Measurements from ENCODE around the gene TSPAN16. TPM values are rescaled to one million over a fixed set of nuclear protein-coding genes. Genes with fewer than 3 reads are reported as not detected.
"Not testable (repeated sequence)": the region's sequence is repeated elsewhere in the genome, so short reads cannot be mapped to it uniquely, and the experiment has no call there.

Gene TSPAN16
- total RNA-seq, 2 donors from 2014 or later: 4.2 TPM; not detected in 1

DNA sequence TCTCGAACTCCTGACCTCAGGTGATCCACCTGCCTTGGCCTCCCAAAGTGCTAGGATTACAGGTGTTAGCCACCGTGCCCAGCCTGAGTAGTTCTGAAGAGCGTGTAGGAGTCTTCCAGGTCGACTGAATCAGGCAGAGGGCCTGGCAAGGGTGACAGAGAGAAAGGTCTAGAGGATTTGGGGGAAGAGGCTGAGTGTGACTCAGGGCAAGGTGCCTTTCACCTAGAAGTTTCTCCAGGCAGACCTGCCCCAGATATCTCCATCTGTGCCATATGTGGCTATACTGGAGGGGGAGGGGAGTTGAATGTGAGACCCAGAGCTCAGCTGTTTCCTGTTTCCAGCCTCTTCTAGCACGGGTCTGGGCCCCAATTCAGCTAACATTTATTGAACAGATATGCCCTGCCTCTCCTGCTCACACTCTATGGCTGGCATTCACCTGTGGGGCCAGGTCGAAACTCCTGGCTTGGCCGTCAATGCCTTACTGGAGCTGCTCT is 51.6 kb downstream of the TSPAN16 start:
- peaks cover 17% of the 10 kb centered on the region for H3K4me1 ChIP-seq (replicated peaks)
- DNase-seq (ENCODE audit: low spot score): no peak
- TF ChIP-seq, protein P1, sequence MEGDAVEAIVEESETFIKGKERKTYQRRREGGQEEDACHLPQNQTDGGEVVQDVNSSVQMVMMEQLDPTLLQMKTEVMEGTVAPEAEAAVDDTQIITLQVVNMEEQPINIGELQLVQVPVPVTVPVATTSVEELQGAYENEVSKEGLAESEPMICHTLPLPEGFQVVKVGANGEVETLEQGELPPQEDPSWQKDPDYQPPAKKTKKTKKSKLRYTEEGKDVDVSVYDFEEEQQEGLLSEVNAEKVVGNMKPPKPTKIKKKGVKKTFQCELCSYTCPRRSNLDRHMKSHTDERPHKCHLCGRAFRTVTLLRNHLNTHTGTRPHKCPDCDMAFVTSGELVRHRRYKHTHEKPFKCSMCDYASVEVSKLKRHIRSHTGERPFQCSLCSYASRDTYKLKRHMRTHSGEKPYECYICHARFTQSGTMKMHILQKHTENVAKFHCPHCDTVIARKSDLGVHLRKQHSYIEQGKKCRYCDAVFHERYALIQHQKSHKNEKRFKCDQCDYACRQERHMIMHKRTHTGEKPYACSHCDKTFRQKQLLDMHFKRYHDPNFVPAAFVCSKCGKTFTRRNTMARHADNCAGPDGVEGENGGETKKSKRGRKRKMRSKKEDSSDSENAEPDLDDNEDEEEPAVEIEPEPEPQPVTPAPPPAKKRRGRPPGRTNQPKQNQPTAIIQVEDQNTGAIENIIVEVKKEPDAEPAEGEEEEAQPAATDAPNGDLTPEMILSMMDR (IDR thresholded peaks at IDR 0.05): no peak
- TF ChIP-seq POLR2AphosphoS5 (IDR thresholded peaks at IDR 0.05) (no peak), POLR2A (IDR thresholded peaks at IDR 0.05) (no peak)
- 80% methylated on average over 7 of the region's 7 CpGs for WGBS
- no peaks in the 10 kb centered on the region for H3K9me3 ChIP-seq
- no peaks in the 10 kb centered on the region for H3K36me3 ChIP-seq
- no peak overlapping the region for H3K4me3 ChIP-seq
- no peak overlapping the region for H3K27ac ChIP-seq
- intact Hi-C loops (cut with DNase I): no loop called here
- H3K27me3 ChIP-seq (replicated peaks; ENCODE audit: insufficient read depth): no peaks in the 10 kb centered on the region

DNA sequence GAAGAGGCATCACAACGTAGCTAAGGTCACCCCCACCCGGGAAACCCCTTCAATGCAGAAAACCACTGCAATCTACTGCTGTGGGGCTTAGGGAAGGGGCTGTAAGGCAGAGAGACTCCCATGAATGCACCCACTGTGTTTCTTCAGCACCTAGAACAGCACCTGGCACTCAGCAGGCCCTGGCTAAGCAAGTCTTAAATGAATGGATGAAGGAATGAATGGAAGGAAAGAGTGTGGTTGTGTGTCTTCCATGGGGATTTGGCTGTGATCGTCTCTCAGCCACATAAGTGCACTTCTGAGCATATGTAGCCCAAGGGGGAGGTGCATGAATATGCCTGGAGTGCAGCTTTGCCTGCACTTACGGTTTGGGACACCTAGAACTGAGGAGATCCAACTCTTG is 53.2 kb downstream of the TSPAN16 start:
- TF ChIP-seq, protein P1 (IDR thresholded peaks at IDR 0.05): no peak
- TF ChIP-seq POLR2AphosphoS5 (IDR thresholded peaks at IDR 0.05) (no peak), POLR2A (IDR thresholded peaks at IDR 0.05) (no peak)
- no peaks in the 10 kb centered on the region for H3K27me3 ChIP-seq (replicated peaks; ENCODE audit: insufficient read depth)
- DNase-seq (ENCODE audit: low spot score): no peak
- H3K4me3 ChIP-seq: no peak overlapping the region
- intact Hi-C loops (cut with DNase I): no loop called here
- peaks cover 11% of the 10 kb centered on the region for H3K4me1 ChIP-seq (replicated peaks)
- no peak overlapping the region for H3K27ac ChIP-seq
- H3K36me3 ChIP-seq: no peaks in the 10 kb centered on the region
- 98% methylated on average over 4 of the region's 4 CpGs for WGBS
- H3K9me3 ChIP-seq: no peaks in the 10 kb centered on the region

DNA sequence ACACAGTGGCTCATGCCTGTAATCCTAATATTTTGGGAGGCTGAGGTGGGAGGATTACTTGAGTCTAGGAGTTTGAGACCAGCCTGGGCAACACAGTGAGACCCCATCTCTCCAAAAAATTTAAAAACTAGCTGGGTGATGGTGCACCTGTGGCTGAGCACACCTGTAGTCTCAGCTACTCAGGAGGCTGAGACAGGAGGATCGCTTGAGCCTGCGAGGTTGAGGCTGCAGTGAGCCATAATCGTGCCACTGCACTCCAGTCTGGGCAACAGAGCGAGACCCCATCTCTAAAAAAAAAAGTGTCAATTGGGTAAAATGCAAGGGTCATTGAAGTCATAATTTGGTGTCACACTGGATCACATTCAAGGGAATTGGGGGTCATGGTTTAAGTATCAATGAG is 58.1 kb downstream of the TSPAN16 start:
- H3K9me3 ChIP-seq; intact Hi-C loops (cut with DNase I); H3K36me3 ChIP-seq; H3K27ac ChIP-seq; DNase-seq (ENCODE audit: low spot score); H3K27me3 ChIP-seq (replicated peaks; ENCODE audit: insufficient read depth); H3K4me3 ChIP-seq; H3K4me1 ChIP-seq (replicated peaks): not testable (repeated sequence)
- 100% methylated on average over 4 of the region's 4 CpGs for WGBS

DNA sequence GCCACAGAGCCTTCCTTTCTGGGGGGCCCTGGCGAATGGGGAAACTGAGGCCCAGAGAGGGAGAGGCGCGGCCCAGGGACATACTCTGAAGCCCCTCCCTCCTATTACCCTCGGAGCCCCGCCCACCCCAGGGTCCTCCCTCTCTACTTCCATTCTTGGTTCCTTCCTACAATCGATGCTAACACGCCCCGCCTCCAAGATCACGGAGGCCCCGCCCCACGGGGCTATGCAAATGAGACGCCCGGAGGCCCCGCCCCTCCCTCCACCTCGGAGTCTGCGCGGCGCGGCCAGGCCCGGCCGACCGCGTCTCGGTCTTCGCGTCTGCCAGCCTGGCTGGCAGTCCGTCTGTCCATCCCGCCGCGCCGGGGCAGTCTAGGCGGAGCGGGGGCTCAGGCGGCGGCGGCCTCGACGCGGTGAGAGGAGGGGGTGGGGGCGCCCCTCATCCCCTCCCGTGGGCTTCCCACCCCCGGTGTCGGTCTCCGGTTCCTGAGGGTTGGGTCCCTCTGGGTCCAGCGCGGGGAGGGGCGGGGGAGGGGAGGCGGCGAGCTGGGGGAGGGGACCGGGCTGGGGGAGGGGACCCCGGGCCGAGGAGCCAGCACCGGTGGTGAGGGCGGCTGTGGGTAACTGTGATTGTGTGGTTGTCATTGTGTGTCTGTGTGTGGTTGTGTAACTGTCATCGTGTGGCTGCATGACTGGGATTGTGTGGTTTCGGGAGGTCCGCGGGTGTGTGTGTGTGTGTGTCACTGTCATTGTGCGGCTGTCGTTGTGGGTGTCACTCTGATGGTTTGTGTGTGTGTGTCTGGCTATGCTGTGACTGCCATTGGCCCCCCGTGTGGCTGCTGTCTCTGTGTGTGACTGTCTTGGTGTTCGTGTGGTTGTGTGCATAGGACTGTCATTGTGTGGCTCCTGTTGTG is 59.5 kb downstream of the TSPAN16 start, which contains the start of gene PLPPR2:
Gene PLPPR2, plus strand, starts transcription at position 273 of the 914 bp plus-strand sequence. CDS start 2,242 bp downstream, outside the sequence.
- 4% methylated on average over 55 of the region's 62 CpGs for WGBS
- TF ChIP-seq, protein P1 (IDR thresholded peaks at IDR 0.05): no peak
- peak; percentile 75 for TF ChIP-seq POLR2A (IDR thresholded peaks at IDR 0.05)
- peak; percentile 71 for TF ChIP-seq POLR2AphosphoS5 (IDR thresholded peaks at IDR 0.05)
- Histone ChIP-seq H3K9me3 (no peaks in the 10 kb centered on the region), H3K36me3 (no peaks in the 10 kb centered on the region), H3K4me3 (peak within 1 kb of the TSS; percentile 61 to 81), H3K27ac (peak within 1 kb of the TSS; percentile 66 to 72), H3K27me3 (replicated peaks; ENCODE audit: insufficient read depth) (no peaks in the 10 kb centered on the region), H3K4me1 (replicated peaks) (no peaks in the 10 kb centered on the region)
- DNase-seq (ENCODE audit: low spot score): peak; percentile 87
- intact Hi-C loops (cut with DNase I): no loop called here

DNA sequence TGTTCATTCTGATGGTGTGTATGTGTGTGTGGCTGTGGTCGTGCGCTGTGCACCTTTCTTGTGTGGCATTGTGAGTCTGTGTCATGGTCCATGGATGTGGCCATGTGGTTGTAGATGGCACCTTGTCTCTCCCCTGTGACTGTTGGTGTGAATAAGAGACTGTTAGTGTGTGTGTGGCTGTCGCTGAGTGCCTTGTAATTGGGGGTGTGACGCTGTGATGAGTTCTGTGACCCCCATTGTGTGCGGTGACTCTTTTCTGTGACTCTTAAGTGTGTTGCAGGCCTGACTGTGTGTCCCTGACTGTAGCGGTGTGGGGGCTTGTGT is 60.1 kb downstream of the TSPAN16 start:
- H3K27ac ChIP-seq: no peak overlapping the region
- no peaks in the 10 kb centered on the region for H3K36me3 ChIP-seq
- no peaks in the 10 kb centered on the region for H3K9me3 ChIP-seq
- intact Hi-C loops (cut with DNase I): no loop called here
- H3K27me3 ChIP-seq (replicated peaks; ENCODE audit: insufficient read depth): no peaks in the 10 kb centered on the region
- DNase-seq (ENCODE audit: low spot score): no peak
- no peaks in the 10 kb centered on the region for H3K4me1 ChIP-seq (replicated peaks)
- TF ChIP-seq, protein P1 (IDR thresholded peaks at IDR 0.05): no peak
- no peak for TF ChIP-seq POLR2AphosphoS5 (IDR thresholded peaks at IDR 0.05)
- TF ChIP-seq POLR2A (IDR thresholded peaks at IDR 0.05): no peak
- peak overlapping the region; percentile 61 to 81 for H3K4me3 ChIP-seq
- WGBS: 82% methylated on average over 6 of the region's 6 CpGs
